ENCODE results near the gene SPEF1.

Gene SPEF1

DNA sequence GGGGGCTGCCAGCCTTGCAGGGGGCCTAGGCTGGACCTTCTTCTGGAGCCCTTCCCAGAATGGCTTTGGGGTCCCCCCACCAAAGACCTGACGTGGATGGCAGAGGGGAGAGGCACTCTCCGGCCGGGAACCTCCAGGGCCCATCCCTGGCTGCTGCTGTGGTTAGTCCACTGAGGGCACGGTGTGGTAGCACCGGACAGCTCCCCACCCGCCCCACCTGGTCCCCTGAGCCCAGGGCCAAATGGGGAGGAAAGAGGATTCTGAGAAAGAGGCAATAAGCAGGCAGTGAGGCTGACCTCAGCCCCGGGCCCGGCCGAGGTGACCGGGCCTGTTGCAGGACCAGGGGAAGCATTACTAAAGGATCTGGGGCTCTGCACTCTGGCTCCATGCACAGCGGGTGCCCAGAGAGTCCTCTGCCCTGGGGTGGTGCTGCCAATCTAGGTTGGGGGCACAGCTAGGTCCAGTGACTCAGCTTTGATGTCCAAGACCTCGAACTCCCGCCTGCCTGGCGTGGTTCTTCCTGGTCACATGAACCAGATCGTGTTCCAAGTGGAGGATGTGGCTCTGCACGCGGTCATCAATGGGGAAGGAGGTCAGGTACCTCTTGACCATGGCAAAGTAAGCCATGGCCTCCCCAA is 3.1 kb upstream of the SPEF1 start:
- Histone ChIP-seq H3K79me2 (ENCODE audit: control insufficient read depth, low read length) (peaks cover 40% of the 10 kb centered on the region), H4K20me1 (ENCODE audit: control insufficient read depth, insufficient read depth, low read depth, low read length) (peaks cover 9% of the 10 kb centered on the region; the same call in 1 of the 2 replicates), H3F3A (ENCODE audit: control insufficient read depth, insufficient read depth) (peaks cover 7% of the 10 kb centered on the region; the same call in 1 of the 2 replicates), H3K9me3 (ENCODE audit: control insufficient read depth, insufficient read depth, low read length) (no peaks in the 10 kb centered on the region), H3K36me3 (ENCODE audit: control insufficient read depth, low read length) (peaks cover 21% of the 10 kb centered on the region), H3K27me3 (ENCODE audit: control insufficient read depth, low read length) (peaks cover 5% of the 10 kb centered on the region), H3K4me3 (ENCODE audit: low read length) (no peak overlapping the region), H3K4me2 (ENCODE audit: low read length) (peak overlapping the region; percentile 91), H3K4me1 (ENCODE audit: control insufficient read depth, low read length) (peaks cover 57% of the 10 kb centered on the region), H3K27ac (ENCODE audit: low read depth, low read length) (no peak overlapping the region), H3K9me2 (replicated peaks; ENCODE audit: control insufficient read depth, low read length) (no peaks in the 10 kb centered on the region)
- TF ChIP-seq, protein P1, sequence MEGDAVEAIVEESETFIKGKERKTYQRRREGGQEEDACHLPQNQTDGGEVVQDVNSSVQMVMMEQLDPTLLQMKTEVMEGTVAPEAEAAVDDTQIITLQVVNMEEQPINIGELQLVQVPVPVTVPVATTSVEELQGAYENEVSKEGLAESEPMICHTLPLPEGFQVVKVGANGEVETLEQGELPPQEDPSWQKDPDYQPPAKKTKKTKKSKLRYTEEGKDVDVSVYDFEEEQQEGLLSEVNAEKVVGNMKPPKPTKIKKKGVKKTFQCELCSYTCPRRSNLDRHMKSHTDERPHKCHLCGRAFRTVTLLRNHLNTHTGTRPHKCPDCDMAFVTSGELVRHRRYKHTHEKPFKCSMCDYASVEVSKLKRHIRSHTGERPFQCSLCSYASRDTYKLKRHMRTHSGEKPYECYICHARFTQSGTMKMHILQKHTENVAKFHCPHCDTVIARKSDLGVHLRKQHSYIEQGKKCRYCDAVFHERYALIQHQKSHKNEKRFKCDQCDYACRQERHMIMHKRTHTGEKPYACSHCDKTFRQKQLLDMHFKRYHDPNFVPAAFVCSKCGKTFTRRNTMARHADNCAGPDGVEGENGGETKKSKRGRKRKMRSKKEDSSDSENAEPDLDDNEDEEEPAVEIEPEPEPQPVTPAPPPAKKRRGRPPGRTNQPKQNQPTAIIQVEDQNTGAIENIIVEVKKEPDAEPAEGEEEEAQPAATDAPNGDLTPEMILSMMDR (IDR thresholded peaks at IDR 0.05; ENCODE audit: low read depth, low read length, poor library complexity, severe bottlenecking): no peak
- TF ChIP-seq EZH2phosphoT487 (IDR thresholded peaks at IDR 0.05; ENCODE audit: borderline replicate concordance, low read length): no peak

DNA sequence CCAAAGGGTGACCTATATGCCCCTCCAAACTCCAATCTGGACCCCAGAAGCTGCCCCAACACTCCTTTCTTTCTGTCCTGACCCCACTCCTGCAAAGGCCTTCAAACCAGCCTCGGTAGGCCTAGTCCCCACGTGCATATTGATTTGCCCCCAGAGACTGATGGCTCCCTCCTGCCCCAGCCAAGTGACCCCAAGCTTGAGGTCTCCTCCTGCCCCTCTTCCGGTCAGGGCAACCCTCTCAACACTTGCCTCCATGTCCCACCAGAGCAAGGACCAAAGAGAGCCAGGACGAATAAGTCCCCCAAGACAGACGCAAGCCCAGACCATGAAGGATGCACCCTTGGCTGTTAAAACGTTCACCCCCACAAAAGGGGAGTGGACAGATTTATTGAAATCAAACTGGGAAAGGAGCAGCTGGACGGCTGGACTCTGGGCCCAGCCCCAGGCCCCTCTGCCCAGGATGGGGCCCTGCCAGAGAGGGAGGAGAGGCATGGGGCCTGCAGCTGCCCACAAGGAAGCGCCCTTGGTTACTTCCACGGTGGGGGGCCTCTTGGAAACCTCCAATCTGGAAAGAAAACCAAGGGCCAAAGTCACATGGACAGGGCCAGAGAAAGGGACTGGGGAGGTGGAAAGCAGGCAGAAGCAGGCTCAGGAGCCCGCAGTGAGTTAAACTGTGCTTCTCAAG is 2.4 kb upstream of the SPEF1 start:
- H3K4me3 ChIP-seq (ENCODE audit: low read length): no peak overlapping the region
- H3K79me2 ChIP-seq (ENCODE audit: control insufficient read depth, low read length): peaks cover 40% of the 10 kb centered on the region

DNA sequence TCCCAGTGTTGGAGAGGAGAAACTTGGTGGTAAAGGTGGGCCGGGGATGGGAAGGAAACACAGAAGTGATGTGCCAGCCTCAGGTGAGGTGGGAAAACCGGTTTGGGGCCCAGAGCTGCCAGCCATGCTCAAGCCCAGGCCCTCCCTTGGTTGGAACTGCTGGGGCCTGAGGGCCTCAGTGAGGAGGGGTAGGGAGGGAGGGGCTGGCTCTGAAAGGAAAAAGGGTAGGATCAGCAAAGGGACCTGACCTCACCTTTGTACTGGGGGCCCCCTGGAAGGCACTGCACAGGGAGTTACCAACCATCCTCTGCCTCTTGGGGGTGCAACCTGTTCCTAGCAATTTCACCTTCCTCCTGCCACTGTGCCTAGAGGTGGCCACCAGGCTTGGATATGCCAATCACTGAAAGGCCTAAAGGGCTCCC is 1.8 kb upstream of the SPEF1 start:
- peak overlapping the region; percentile 22; the same call in 1 of the 2 replicates for H3K4me2 ChIP-seq (ENCODE audit: low read length)

More for the DNA sequence above, 2.4 kb upstream of the SPEF1 start:
- Histone ChIP-seq H3K27me3 (ENCODE audit: control insufficient read depth, low read length) (peaks cover 12% of the 10 kb centered on the region), H3K9me2 (replicated peaks; ENCODE audit: control insufficient read depth, low read length) (no peaks in the 10 kb centered on the region), H3F3A (ENCODE audit: control insufficient read depth, insufficient read depth) (peaks cover 7% of the 10 kb centered on the region; the same call in 1 of the 2 replicates), H3K27ac (ENCODE audit: low read depth, low read length) (no peak overlapping the region), H3K9me3 (ENCODE audit: control insufficient read depth, insufficient read depth, low read length) (no peaks in the 10 kb centered on the region), H3K4me2 (ENCODE audit: low read length) (peak overlapping the region; percentile 22; the same call in 1 of the 2 replicates), H3K4me1 (ENCODE audit: control insufficient read depth, low read length) (peaks cover 60% of the 10 kb centered on the region), H3K36me3 (ENCODE audit: control insufficient read depth, low read length) (peaks cover 21% of the 10 kb centered on the region), H4K20me1 (ENCODE audit: control insufficient read depth, insufficient read depth, low read depth, low read length) (peaks cover 9% of the 10 kb centered on the region; the same call in 1 of the 2 replicates)
- TF ChIP-seq, protein P1 (IDR thresholded peaks at IDR 0.05; ENCODE audit: low read depth, low read length, poor library complexity, severe bottlenecking): no peak
- no peak for TF ChIP-seq EZH2phosphoT487 (IDR thresholded peaks at IDR 0.05; ENCODE audit: borderline replicate concordance, low read length)

More for the DNA sequence above, 1.8 kb upstream of the SPEF1 start:
- Histone ChIP-seq H3K4me1 (ENCODE audit: control insufficient read depth, low read length) (peaks cover 60% of the 10 kb centered on the region), H3F3A (ENCODE audit: control insufficient read depth, insufficient read depth) (peaks cover 7% of the 10 kb centered on the region; the same call in 1 of the 2 replicates), H3K27ac (ENCODE audit: low read depth, low read length) (no peak overlapping the region), H3K36me3 (ENCODE audit: control insufficient read depth, low read length) (peaks cover 21% of the 10 kb centered on the region), H3K9me3 (ENCODE audit: control insufficient read depth, insufficient read depth, low read length) (no peaks in the 10 kb centered on the region), H3K9me2 (replicated peaks; ENCODE audit: control insufficient read depth, low read length) (no peaks in the 10 kb centered on the region), H3K4me3 (ENCODE audit: low read length) (no peak overlapping the region), H4K20me1 (ENCODE audit: control insufficient read depth, insufficient read depth, low read depth, low read length) (peaks cover 9% of the 10 kb centered on the region; the same call in 1 of the 2 replicates), H3K79me2 (ENCODE audit: control insufficient read depth, low read length) (peaks cover 40% of the 10 kb centered on the region), H3K27me3 (ENCODE audit: control insufficient read depth, low read length) (peaks cover 17% of the 10 kb centered on the region)
- TF ChIP-seq EZH2phosphoT487 (IDR thresholded peaks at IDR 0.05; ENCODE audit: borderline replicate concordance, low read length): no peak
- TF ChIP-seq, protein P1 (IDR thresholded peaks at IDR 0.05; ENCODE audit: low read depth, low read length, poor library complexity, severe bottlenecking): no peak

All from DOHH2 (cell line).